Measurements from ENCODE around the gene NEK11. TPM values are rescaled to one million over a fixed set of nuclear protein-coding genes. Genes with fewer than 3 reads are reported as not detected.

Gene NEK11
- total and polyA plus RNA-seq, 9 of the 15 experiments (the other 6 are each of a cell fraction or from before 2014, with no cell fraction given): 0.28 to 1.5 (median 0.87) TPM

DNA sequence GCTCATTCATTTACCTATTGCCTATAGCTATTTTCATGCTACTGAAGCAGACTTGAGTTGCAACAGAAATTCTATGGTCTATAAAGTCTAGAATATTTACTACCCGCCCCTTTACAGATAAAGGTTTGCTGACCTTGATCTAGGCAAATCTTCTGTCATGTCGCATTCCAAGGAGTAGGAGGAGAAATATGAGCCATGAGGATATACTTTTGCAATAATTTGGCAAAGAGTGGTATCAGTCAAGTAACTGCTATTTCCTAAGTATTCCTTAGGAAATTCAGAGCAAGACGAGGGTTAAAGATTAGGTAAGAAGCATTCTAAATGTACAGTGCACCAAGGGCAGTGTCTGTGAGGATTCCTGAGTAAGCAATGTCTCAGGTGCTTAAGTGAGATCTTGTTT lies 233.8 kb downstream of the NEK11 start (continued):
- TF ChIP-seq ZNF318 (IDR thresholded peaks at IDR 0.05; ENCODE audit: borderline replicate concordance in 1 of 2, low read depth in 1 of 2): no peak
- TF ChIP-seq SRSF7 (optimal IDR thresholded peaks at IDR 0.05; ENCODE audit: low read depth, low read length): no peak
- TF ChIP-seq ETV1 (tag; conservative IDR thresholded peaks at IDR 0.05; ENCODE audit: low read depth): no peak
- TF ChIP-seq, protein P1, sequence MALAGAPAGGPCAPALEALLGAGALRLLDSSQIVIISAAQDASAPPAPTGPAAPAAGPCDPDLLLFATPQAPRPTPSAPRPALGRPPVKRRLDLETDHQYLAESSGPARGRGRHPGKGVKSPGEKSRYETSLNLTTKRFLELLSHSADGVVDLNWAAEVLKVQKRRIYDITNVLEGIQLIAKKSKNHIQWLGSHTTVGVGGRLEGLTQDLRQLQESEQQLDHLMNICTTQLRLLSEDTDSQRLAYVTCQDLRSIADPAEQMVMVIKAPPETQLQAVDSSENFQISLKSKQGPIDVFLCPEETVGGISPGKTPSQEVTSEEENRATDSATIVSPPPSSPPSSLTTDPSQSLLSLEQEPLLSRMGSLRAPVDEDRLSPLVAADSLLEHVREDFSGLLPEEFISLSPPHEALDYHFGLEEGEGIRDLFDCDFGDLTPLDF (CRISPR knock-in tag; IDR thresholded peaks at IDR 0.05): no peak
- no peak for TF ChIP-seq ZNF212 (CRISPR knock-in tag; IDR thresholded peaks at IDR 0.05)
- TF ChIP-seq ZNF143 (CRISPR knock-in tag; IDR thresholded peaks at IDR 0.05): no peak
- no peak for TF ChIP-seq NCOA1 (IDR thresholded peaks at IDR 0.05; ENCODE audit: low read depth)
- no peak for TF ChIP-seq NCOA2 (IDR thresholded peaks at IDR 0.05; ENCODE audit: partially characterized antibody in 2 of 2)
- no peak for TF ChIP-seq NFYB (IDR thresholded peaks at IDR 0.05; ENCODE audit: extremely low read depth, insufficient read length)
- no peak for TF ChIP-seq ZEB2 (IDR thresholded peaks at IDR 0.05)
